ENCODE results near the gene DIP2B. TPM values are rescaled to one million over a fixed set of nuclear protein-coding genes. Genes with fewer than 3 reads are reported as not detected.

The DIP2B gene
- total and polyA plus RNA-seq, 2 of the 13 experiments (the other 11 are each of a cell fraction or from before 2014, with no cell fraction given), result 32.1 to 35.8 TPM

GRCh38 chr12:50564948-50565297, 60.1 kb downstream of the DIP2B start (continued):
- TF ChIP-seq BATF2 (CRISPR knock-in tag; IDR thresholded peaks at IDR 0.05) (no peak), NR2F1 (CRISPR knock-in tag; IDR thresholded peaks at IDR 0.05) (peak; percentile 19 to 24; a peak in 1 of 4 replicates)

GRCh38 chr12:50566066-50566465, 61.3 kb downstream of the DIP2B start:
- Histone ChIP-seq H3K9ac (ENCODE audit: insufficient read depth, low read depth, low read length) (no peak overlapping the region), H3K36me3 (replicated peaks in 1 of 2; ENCODE audit: control insufficient read depth in 1 of 2, insufficient read depth in 2 of 2, low read length in 2 of 2) (no peaks in the 10 kb centered on the region; a peak in 2 of 5 replicates), H4K20me1 (ENCODE audit: insufficient read depth, low read length) (peaks cover 9% of the 10 kb centered on the region), H3K9me3 (ENCODE audit: low read length) (no peaks in the 10 kb centered on the region), H3K27me3 (ENCODE audit: control insufficient read depth in 1 of 2, insufficient read depth in 2 of 2, low read length in 2 of 2) (no peaks in the 10 kb centered on the region), H3K79me2 (ENCODE audit: insufficient read depth, low read length) (peaks cover 96% of the 10 kb centered on the region), H3K4me2 (ENCODE audit: low read depth, low read length) (no peak overlapping the region), H3K4me1 (ENCODE audit: insufficient read depth, low read length) (peaks cover 89% of the 10 kb centered on the region), H3K4me3 (replicated peaks in 1 of 3; ENCODE audit: insufficient read depth in 1 of 3, low read depth in 2 of 3, low read length in 3 of 3) (no peak overlapping the region), H3K27ac (ENCODE audit: extremely low read length, insufficient read depth, low read length) (no peak overlapping the region), H2AFZ (ENCODE audit: low read length) (no peak overlapping the region)
- ChIA-PET CTCF (ENCODE audit: low intra/inter-chr PET ratio, low total read pairs) (no interaction called here), POLR2A (interaction anchor here (0.6 kb wide), 1 partner anchor 26 kb away, joined by 4 read pairs; no protein-coding TSS in a partner anchor)
- in situ Hi-C loops (cut with HindIII; ENCODE audit: extremely low pct_ligation_motif_present, low pct_unique_long_range_greater_than_20kb) (no loop called here), intact Hi-C loops (cut with micrococcal nuclease; ENCODE audit: unreplicated experiment) (loop anchor here (10.0 kb wide), 1 partner anchor 49 kb away; no protein-coding TSS in a partner anchor)
- 96% methylated on average over 1 of the region's 1 CpG for WGBS (ENCODE audit: low lambda C conversion rate)
- ATAC-seq, result no peak
- no peak for FAIRE-seq
- DNase-seq (ENCODE audit: low spot score), result no peak
- BruUV-seq (replicated peaks), result no TSS peak
- TF ChIP-seq GZF1 (CRISPR knock-in tag; IDR thresholded peaks at IDR 0.05) (no peak), MEIS1 (CRISPR knock-in tag; IDR thresholded peaks at IDR 0.05; ENCODE audit: borderline replicate concordance) (no peak), ZNF564 (CRISPR knock-in tag; IDR thresholded peaks at IDR 0.05) (no peak), ZNF577 (CRISPR knock-in tag; IDR thresholded peaks at IDR 0.05; ENCODE audit: borderline replicate concordance, low read depth) (no peak), ARID5B (CRISPR knock-in tag; IDR thresholded peaks at IDR 0.05) (no peak), ZNF878 (CRISPR knock-in tag; IDR thresholded peaks at IDR 0.05) (no peak), U2AF2 (IDR thresholded peaks at IDR 0.05; ENCODE audit: low read depth, low read length) (no peak), RELA (CRISPR knock-in tag; IDR thresholded peaks at IDR 0.05) (no peak), ZNF660 (CRISPR knock-in tag; IDR thresholded peaks at IDR 0.05; ENCODE audit: borderline replicate concordance, low read depth) (no peak), ZNF891 (CRISPR knock-in tag; IDR thresholded peaks at IDR 0.05) (no peak), ZNF839 (CRISPR knock-in tag; IDR thresholded peaks at IDR 0.05; ENCODE audit: borderline replicate concordance) (no peak), GRHL1 (CRISPR knock-in tag; conservative IDR thresholded peaks at IDR 0.05) (no peak), RFX1 (IDR thresholded peaks at IDR 0.05) (no peak), ZNF639 (CRISPR knock-in tag; conservative IDR thresholded peaks at IDR 0.05) (no peak)
